Fibroblast of lung (primary cell): ENCODE results near the gene CORIN.

ENCODE experiments used
- CTCF ChIP-seq, 2 donors: IDR thresholded peaks in 1 of 2; conservative IDR thresholded peaks in 1 of 2; 1 replicate in 1 of 2; 2 replicates in 1 of 2; pipeline ENCODE4 v1.5.1; 2011 to 2012; ENCODE audit warnings: low read length in 2 of 2, control low read depth in 1 of 2, inconsistent platforms in 1 of 2, low read depth in 1 of 2, mild to moderate bottlenecking in 1 of 2
- EZH2 ChIP-seq: IDR thresholded peaks from 2 replicates; pipeline ENCODE4 v1.5.1; 2012; ENCODE audit warnings: low read length, control low read depth, mild to moderate bottlenecking; ENCODE audit errors: missing control alignments

GRCh38 chr4:47647029-47647428, 190.8 kb downstream of the CORIN start:
- TF ChIP-seq CTCF (conservative IDR thresholded peaks at IDR 0.05 in 1 of 2, IDR thresholded peaks at IDR 0.05 in 1 of 2; ENCODE audit: low read depth in 1 of 2, low read length in 2 of 2) (no peak), EZH2 (no peak)
